NCI-H2029 treated with DMSO at 0.1 percent for 48 hours (cell line): ENCODE data around the gene EFHC1.

ENCODE experiments used
- DNase-seq: peaks from one replicate; lab custom pipeline; 2025; lab: John Stamatoyannopoulos, UW

Gene EFHC1

DNA sequence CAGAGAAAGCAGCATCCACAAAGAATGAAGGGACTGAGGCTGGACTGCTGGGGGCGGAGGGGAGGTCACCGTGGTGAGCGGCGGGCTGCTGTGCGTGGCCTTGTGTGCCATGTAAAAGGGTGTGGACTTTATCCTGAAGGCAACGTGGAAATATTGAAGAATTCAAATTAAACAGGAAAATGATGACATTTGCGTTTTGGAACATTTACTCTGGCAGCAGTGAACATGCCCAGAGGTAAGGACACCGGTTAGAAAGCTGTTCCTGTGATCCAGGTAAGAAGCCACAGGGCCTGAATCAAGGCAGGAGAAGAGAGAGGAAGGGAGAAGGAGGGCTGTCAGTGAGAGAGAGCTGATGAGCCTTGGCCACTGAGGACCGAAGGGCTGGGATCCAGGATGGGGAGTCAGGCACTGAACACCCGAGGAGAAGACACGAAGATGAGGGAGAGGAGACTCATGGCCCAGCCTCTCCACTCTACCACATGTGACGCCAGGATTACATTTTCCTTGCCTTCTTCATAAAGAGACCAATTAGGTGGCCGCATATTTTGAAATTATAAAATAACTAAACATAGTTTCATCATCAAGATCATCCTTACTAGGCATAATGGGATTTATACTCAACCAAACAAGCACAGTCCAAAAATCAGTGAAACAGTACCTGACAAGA is 98.3 kb downstream of the EFHC1 start:
- DNase-seq, result no peak

DNA sequence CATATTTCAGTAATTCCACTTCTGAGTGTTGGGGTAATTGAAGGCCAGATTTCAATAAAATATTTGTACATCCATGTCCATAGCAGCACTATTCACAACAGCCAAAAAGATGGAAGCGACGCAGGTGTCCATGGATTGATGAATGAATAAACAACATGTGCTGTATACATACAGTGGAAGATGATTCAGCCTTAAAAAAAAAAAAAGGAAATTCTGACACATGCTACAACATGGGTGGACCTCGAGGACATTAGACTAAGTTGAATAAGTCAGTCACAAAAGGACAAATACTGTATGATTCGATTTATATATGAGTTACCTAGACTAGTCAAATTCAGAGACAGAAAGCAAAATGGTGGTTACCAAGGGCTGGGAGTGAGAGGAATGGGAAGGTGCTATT is 99.5 kb downstream of the EFHC1 start:
- DNase-seq, result no peak

DNA sequence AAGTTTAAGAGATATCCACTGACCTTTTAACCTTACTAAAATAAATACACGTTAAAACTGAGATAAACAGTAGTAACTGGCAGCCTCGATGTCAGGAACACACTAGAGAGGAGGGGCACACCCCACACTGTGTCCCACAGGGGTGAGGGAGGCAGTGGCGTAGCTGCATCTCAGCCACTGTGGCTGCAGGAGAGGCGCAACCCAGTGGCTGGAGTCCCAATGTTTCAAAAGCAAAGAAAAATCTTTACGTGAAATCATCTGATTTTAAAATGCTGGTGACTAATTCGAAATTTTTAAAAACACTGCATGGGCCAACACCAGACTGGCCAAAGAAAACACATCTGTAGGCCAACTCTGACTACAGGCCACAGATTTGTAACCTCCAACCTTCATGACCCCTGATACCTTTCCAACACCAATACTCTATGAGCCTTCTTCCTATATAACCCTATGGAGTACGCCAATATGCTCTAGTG is 102.0 kb downstream of the EFHC1 start:
- no peak for DNase-seq

DNA sequence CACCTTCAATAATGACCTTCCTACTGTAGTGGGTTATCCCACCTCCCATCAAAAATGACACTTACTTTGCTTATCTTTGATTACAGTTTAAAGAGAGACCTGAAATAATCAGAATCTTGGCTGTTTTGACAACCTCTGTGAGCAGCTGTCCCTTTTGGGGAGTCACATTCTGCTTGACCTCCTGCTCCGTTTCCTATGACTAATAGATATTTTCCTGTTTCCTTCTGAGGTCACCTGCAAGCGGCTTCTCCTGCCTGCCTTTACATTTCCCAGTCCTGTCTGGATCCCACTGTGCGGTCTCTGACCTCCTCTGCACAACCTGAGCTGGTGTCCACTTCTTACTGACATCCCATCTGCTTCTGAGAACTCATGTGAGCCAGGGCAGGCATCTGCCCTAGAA is 102.5 kb downstream of the EFHC1 start:
- DNase-seq, result no peak

DNA sequence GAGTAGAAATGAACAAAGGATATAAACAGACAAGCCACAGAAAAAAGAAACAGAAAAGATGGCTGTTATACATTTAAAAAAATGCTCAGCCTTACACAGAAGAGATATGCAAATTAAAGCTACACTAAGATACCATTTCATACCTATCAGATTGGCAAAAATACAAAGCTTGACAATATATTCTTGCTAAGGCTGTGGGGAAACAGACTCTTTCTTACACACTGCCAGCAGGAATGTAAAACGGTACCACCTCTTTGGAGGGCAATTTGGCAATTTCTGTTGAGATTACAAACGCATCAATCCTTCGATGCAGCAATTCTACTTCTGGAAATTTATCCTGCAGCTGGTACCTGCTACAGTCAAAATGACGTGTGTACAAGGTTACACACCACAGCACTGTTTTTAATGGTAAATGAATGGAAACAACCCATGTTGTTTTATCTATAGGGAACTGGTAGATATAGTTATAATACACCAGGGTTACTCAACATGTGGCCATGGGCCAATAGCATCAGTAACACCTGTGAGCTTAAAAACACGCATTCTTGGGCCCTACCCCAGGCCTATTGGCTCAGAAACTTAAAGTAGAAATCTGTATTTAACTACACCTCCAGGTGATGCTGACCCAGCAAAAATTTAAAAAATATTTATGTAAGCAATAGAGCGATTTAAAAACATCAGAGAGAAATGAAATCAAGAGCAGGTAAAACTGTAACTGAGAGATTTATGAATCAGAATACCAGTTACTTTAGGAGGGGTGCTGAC is 103.4 kb downstream of the EFHC1 start:
- DNase-seq, result no peak

DNA sequence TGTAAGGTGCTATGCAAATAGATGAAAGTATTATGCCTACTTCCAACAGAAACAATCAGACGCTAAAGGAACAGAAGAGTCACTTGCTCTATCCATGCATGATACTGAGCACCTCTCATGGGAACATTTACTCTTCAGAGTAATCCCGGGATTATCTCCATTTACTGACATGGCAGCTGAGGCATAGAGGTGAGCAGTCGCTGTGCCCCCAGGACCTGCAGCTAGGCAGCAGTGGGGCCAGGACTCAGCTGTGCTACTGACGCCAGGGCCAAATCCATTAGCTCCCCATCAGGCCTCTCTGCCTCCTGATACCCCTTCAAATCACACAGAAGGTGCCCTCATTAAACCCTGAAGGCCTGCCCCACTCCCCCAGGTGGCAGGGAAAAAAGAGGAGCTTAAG is 104.8 kb downstream of the EFHC1 start:
- no peak for DNase-seq

DNA sequence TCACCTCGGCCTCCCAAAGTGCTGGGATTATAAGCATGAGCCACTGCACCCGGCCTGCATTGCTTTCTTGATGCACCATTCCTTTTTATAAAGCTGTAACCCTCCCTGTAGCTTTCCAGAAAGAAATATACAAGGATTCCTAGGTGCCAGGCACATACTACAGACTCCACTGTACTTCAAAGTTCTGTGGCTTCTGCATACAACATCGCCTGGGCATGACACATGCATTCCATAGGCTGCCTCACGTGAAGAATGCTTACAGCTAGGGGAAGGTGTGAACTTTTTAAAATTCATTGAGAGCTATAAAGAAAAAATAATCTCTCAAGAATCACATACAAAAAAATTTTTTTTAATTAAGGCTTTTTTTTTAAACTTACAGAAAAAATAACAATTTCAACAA is 106.5 kb downstream of the EFHC1 start:
- DNase-seq, result no peak

DNA sequence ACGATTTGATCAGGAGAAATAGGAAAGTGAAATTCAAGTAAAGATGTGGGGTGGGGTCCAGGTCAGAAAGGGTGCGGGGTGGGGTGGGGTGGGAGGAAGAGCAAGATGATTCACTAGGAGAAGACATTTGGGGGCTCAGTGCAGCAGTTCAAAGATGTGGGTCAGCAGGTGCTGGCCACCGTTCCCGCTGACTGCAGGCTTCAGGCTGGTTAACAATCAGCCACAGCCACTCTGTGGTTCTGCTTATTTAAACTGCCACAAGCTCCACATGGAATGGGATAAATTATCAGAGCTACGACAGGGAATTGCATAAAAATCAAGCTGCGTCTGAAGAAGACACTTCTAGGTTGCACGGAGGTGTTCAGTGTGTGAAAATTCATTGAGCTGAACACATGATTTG is 107.3 kb downstream of the EFHC1 start:
- no peak for DNase-seq

DNA sequence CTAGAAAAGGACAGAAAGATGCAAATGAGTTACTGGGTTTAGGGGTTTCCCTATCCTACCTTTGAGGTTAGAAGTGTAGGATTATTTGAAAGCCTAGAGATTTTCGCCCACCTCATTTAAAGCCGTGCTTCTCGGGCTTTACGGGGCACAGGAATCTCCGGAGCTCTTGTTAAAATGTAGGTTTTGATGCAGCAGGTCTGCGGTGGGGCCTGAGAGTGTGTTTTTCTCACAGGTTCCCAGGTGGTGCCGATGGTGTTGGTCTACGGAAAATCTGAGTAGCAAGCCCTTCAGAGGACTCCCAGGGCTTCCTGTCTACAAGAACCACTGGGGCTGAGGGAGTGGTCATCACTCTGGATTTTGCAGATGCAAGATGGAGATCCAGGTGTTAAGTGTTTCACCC is 109.2 kb downstream of the EFHC1 start:
- DNase-seq, result no peak

DNA sequence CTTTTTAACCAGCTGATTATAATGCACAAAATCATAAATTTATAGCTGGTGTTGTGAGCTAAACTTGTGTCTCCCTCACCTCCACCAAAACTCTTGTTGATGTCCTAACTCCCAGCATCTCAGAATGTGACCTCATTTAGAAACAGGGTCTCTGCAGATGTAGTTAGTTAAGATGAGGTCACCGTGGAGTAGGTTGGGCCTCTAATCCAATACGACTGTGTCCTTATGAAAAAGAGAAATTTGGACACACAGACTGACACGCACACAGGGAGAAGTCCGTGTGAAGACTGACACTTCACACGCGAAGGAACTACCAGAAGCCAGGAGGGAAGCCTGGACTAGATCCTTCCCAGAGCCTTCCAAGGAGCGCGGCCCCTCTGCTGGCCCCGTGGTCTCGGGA is 110.2 kb downstream of the EFHC1 start:
- DNase-seq, result no peak

DNA sequence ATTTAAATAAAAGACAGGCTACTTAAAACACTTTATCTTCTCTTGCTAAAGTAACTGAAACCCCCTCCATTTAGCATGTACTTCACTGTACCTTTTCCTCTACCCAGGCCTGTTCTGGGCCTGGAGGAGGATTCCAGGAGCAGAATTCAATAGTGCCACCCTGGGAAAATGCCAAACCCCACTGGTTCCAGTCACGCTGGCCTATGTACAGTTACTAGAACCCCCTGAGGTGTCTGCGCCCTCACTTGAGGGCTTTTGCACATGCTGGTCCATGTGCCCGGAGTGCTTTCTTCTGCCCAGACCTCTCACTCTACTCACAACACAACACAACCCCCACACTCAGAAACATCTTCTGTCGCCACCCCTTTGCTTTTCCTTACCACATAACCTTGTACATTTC is 111.3 kb downstream of the EFHC1 start:
- no peak for DNase-seq

DNA sequence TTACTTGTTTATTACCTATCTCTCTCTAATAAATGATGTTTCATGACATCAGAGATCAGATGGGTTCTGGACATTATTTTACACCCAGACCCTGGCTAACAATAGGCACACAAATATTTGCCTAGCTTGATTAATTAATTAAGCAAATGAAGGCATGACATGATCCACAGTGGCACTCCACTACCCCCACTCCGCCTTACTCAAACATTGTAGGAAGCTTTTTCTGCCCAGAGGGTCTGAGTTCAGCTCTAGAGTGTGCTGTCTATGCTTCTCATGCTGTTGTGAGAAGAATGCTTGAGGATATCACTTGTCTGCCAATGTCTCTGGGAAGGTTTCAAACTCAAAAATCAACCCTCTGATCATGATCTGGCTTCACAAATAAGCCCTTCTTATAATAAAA is 111.7 kb downstream of the EFHC1 start:
- DNase-seq, result no peak

DNA sequence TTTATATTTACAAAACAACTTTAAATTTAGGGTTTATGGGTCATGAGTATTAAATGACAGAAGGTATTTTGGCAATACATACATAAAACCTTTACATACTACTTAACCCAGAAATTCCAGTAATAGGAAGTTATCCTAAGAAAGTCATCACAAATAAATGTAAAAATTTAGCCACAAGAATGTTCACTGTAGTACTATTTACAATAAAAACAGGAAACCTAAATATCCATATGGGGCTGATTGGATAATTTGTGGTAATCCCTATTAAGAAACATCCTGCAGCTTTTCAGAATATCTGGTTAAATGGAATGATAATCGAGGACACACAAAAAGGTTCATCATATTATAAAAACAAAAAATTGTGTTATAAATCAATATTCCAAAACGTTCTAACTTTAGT is 112.3 kb downstream of the EFHC1 start:
- DNase-seq, result no peak

DNA sequence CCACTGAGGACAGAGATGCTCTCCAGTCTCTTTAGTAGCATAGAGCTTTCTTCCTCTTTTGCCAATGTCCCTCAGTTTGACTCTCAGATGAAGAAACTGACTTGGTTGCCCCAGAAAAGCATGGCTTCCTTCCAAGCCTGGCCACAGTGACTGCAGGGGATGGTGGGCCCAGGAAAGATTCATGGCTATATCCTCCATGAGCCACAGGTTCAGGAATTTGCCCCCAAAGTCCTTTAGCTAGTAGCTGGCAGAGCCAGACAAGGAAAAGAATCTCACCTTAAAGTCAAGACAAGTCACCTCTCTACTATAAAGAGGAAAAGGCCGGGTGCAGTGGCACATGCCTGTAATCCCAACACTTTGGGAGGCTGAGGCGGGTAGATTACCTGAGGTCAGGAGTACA is 113.3 kb downstream of the EFHC1 start:
- no peak for DNase-seq

DNA sequence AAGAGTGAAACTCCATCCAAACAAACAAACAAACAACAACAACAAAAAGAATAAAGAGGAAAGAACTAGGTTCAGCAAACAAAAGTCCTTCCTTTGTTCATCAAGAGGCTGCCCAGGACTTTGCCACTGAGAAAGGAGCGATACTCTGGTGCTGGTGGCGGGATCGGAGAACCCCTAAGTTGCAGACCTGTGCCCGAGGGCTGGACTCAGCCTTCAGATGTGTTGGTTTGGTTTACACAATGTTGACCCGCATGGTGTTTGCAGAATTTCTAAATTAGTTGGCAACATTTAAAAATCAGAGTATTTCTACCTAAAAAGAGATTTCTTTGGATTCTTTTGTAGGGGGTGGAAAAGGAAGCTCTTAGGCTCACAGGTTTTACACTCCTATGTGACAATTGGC is 114.2 kb downstream of the EFHC1 start:
- no peak for DNase-seq

DNA sequence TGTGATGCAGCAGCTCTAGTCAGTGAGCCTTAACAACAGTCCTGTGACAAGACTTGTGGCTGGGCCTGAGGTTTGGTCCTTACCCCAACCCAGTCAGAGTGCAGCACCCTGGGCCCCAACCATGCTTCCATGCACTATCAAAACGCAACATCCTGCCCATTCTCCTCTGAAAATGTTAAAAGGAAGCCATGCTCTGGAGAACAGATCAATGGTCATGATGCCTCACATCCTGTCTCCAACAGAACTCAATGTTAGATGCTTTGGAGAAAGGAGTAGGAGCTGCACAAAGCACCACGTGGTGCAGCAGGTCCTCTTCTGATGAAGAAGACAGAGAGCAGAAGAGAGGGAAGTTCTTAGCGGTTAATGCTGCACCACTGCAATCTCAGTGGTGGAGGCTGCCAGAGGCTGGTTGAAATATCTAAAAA is 114.8 kb downstream of the EFHC1 start:
- no peak for DNase-seq

DNA sequence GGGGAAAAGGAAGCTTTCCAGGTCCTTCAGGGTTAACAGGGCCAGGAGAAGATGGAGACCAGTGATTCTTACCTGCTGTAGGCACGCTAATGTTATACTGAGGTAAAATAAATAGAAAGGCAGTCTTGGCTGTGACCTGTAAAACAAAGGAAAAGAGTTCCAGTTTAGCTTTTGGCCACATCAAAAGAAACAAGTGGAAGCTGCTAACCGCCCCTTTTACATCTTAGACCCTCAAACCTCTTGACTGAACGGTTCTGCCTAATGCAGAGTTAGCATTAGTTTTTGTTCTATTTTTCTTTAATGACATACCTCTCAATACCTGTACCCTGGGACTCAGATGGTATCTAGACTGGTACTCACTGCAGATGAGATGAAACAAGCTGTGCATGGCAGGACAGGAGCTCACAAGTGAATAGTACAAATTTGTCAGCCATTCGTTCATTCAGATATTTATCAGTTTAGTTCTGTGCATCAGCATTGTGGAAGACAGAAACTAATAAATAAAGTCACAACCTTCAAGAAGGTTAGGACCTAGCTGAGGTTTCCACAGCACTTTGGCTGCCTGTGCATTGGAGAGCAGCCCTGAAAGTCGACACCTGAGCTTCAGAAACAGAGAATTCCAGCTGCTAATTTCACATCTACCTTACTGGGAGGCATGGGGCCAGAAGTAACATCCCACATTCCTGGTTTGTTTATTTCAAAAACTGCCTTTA is 115.7 kb downstream of the EFHC1 start:
- no peak for DNase-seq

DNA sequence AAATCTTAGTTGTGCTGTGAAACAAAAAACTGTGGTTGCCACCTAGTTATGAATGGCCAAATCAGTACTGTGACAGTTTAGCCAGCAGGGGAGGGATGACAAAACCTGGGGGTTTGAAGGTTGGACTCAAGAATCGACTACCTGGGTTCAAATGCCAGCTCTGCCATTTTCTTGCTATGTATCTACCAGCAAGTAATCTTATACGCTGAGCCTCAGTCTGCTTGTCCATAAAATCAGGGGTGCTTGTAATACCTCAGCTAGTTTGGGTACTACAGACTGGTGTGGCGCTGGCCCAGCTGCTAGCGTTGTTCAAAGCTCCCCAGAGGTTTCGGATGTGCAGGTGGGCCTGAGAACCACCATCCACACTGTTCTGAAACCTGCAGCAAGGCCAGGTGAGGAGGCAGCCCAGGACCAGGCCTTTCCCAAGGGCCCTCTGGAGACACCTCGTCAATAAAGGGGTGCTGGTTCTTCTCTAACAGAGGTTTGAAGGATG is 116.3 kb downstream of the EFHC1 start:
- no peak for DNase-seq

DNA sequence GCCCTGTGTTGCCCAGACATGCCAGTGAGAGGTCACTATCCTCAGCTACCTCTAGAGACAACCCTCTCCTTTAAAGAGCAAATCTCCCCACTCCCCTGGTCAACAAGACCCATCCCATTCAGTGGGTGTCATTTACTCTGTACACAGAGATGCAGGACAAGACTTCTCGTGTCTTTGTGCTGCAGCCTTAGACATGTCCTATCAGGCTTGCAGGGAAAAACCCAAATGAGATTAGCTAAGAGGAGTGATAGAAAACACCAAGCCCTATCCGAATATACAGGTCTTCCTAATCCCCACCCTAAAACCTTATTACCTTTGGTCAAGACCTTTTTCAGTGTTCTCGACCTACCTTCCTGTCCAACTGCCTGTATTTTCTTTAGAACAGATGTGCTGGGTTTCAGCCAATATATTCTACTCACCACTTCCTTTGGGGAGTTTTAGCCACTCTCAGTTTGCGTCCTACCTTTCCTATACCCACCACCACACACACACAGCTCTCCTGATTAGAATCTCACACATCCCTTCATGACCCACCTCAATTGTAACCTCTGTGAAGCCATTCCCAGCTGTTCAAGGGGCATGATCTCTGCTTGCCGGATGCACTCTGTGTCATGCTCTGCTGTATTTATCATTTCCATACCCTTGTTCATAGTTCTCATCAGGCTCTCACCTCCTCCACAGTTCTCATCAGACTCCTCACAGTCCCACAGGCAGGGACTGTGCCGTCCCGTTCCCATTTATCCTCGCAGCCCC is 117.0 kb downstream of the EFHC1 start:
- DNase-seq, result no peak

DNA sequence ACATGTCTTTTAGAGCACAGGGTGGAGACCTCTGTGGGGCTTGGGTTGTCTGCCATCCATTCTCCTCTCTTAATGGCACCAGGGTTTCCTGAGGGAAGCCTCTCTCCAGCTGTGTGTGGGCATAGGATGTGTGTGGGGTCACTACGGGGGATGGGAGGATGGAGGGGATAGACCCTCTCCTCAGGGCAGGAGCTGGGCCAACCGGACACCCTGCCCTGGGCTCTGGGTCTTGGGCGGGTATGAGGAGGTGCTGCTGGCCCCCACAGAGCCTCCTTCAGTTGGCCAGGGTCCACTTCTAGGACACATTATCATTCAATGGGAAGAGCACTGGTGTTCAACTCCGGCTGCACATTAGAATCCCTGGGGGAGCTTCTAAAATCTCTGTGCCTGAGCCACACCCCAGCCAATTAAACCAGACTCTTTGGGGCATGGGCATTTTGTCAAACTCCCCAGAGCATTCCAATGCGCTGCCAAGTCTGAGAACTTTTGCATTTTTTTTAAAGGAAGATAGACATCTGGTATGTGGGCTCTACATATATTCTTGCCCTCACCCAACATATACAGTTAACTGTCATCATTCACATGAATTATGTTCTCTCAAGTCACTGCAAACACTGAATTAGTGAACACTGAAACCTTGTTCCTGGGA is 118.2 kb downstream of the EFHC1 start:
- DNase-seq, result no peak

DNA sequence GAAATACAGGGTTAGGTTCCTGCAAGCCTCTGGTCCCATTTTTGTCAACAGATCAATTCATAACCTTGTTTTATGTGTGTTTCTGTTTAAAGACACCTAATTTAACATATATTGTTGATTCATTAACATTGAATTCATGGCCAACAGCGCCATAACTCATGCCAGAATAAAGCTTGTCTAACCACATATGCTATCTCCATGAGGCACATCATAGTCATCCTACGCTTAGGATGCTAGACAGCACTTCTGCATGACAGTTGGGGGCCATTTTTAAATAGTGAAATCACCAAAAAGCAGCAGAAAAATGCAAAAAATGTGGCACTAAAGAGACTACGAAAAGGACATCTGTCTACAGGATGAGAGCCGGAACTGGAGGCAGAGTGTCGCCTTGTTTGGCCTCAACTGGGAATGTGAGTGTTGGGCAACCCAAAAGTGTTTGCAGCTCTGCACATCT is 118.8 kb downstream of the EFHC1 start:
- DNase-seq, result no peak

DNA sequence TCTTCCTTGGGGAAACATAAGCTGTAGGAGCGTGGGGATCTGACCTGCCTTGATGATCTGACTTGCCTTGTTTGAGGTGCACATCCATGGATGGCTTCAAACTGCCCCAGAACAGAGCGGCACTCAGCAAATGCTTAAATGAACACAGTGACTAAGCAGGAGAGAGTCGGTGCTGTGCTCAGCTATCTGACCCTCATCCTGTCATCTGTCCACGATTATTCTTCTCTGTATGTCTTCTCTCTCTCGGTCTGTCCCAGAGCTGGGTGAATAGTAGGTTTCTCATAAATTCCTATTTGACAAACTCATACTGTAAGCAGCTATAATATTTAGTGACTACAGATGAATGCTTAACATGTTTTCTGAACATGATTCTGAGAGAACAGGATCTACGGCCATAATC is 119.5 kb downstream of the EFHC1 start:
- DNase-seq, result no peak
